ENCODE data around the gene RRAS2. TPM values are rescaled to one million over a fixed set of nuclear protein-coding genes. Genes with fewer than 3 reads are reported as not detected.

Gene RRAS2
- total and polyA plus RNA-seq, 2 donors (not counting 3 experiments of a cell fraction or from before 2014, with no cell fraction given) = 30.1 to 80.5 TPM

- H3K4me3 ChIP-seq (replicated peaks in 1 of 3; ENCODE audit: insufficient read depth in 1 of 3, low read depth in 1 of 3, low read length in 3 of 3) = no peak overlapping the region
- dilution Hi-C loops (cut with MboI; ENCODE audit: extremely low pct_ligation_motif_present, low sequenced_read_pairs) (no loop called here), intact Hi-C loops (cut with micrococcal nuclease) (no loop called here)
- DNase-seq (ENCODE audit: low read depth, low spot score) = no peak
- H4K20me1 ChIP-seq (replicated peaks; ENCODE audit: control insufficient read depth, extremely low read depth, insufficient read depth, low read length) = no peaks in the 10 kb centered on the region
- H3K27ac ChIP-seq (ENCODE audit: insufficient read depth, low read depth, low read length) = no peak overlapping the region
- no peaks in the 10 kb centered on the region for H3K9me3 ChIP-seq (replicated peaks; ENCODE audit: control insufficient read depth, insufficient read depth, low read length)
- no TSS peak for BruUV-seq (replicated peaks)
- ChIA-PET CTCF (interaction anchor here (1.6 to 3.0 kb wide), 2 partner anchors 8 to 25 kb away, joined by 6 to 12 read pairs; no protein-coding TSS in a partner anchor), POLR2A (no interaction called here)
- no peak for TF ChIP-seq FOS (IDR thresholded peaks at IDR 0.05; ENCODE audit: borderline replicate concordance, insufficient read depth, low read length)
- TF ChIP-seq EZH2 (IDR thresholded peaks at IDR 0.05; ENCODE audit: borderline replicate concordance, low read depth, low read length, severe bottlenecking) = no peak
- no peak for TF ChIP-seq POLR2AphosphoS5 (IDR thresholded peaks at IDR 0.05; ENCODE audit: insufficient read depth, low read depth, low read length)
- TF ChIP-seq, protein P1, sequence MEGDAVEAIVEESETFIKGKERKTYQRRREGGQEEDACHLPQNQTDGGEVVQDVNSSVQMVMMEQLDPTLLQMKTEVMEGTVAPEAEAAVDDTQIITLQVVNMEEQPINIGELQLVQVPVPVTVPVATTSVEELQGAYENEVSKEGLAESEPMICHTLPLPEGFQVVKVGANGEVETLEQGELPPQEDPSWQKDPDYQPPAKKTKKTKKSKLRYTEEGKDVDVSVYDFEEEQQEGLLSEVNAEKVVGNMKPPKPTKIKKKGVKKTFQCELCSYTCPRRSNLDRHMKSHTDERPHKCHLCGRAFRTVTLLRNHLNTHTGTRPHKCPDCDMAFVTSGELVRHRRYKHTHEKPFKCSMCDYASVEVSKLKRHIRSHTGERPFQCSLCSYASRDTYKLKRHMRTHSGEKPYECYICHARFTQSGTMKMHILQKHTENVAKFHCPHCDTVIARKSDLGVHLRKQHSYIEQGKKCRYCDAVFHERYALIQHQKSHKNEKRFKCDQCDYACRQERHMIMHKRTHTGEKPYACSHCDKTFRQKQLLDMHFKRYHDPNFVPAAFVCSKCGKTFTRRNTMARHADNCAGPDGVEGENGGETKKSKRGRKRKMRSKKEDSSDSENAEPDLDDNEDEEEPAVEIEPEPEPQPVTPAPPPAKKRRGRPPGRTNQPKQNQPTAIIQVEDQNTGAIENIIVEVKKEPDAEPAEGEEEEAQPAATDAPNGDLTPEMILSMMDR (IDR thresholded peaks at IDR 0.05; ENCODE audit: extremely low read depth in 1 of 2, insufficient read depth in 1 of 2, low read depth in 1 of 2, low read length in 2 of 2) = no peak
- TF ChIP-seq GATA2 (IDR thresholded peaks at IDR 0.05; ENCODE audit: insufficient read depth, insufficient read length, low read depth, low read length) = no peak
- TF ChIP-seq MAX (IDR thresholded peaks at IDR 0.05; ENCODE audit: insufficient read depth, insufficient read length) = no peak
- TF ChIP-seq JUN (IDR thresholded peaks at IDR 0.05; ENCODE audit: borderline replicate concordance, insufficient read depth, insufficient read length, low read depth) = no peak
- TF ChIP-seq POLR2A (IDR thresholded peaks at IDR 0.05; ENCODE audit: low read depth, low read length) = no peak
- TF ChIP-seq MYC (IDR thresholded peaks at IDR 0.05; ENCODE audit: low read depth, low read length) = no peak
- no peak overlapping the region for H3K4me2 ChIP-seq (ENCODE audit: insufficient read depth, low read length)
- FAIRE-seq = no peak
- no peaks in the 10 kb centered on the region for H3K27me3 ChIP-seq (ENCODE audit: control insufficient read depth in 2 of 2, insufficient read depth in 2 of 2, low read length in 2 of 2)
- H3K9ac ChIP-seq (replicated peaks; ENCODE audit: extremely low read depth, insufficient read depth, low read length) = no peak overlapping the region
- H3K4me1 ChIP-seq (ENCODE audit: control insufficient read depth, extremely low read depth, insufficient read depth, low read length) = peaks cover 19% of the 10 kb centered on the region
- H3K9me1 ChIP-seq (replicated peaks; ENCODE audit: control insufficient read depth, extremely low read depth, insufficient read depth, low read length) = no peaks in the 10 kb centered on the region
- no peaks in the 10 kb centered on the region for H3K36me3 ChIP-seq (ENCODE audit: control insufficient read depth in 2 of 2, extremely low read depth in 1 of 2, insufficient read depth in 2 of 2, low read length in 2 of 2)
- no peak overlapping the region for H2AFZ ChIP-seq (ENCODE audit: low read depth, low read length)
- peaks cover 96% of the 10 kb centered on the region for H3K79me2 ChIP-seq (ENCODE audit: control insufficient read depth, insufficient read depth, low read length)
Measured at GRCh38 chr11:14334192-14334591, 24.8 kb downstream of the RRAS2 start.

Data from endothelial cell of umbilical vein (primary cell).